Cerebellar cortex (tissue), 1 donor: ENCODE measurements around the gene UBE2I.
"Not testable (repeated sequence)": the region's sequence is repeated elsewhere in the genome, so short reads cannot be mapped to it uniquely, and the experiment has no call there.

Experiments used
- DNase-seq: peaks from one replicate; pipeline ENCODE4 v3.0.0-alpha.2; 2015; ENCODE audit warnings: low spot score

UBE2I gene

GRCh38 chr16:1277617-1278282 lies 31.7 kb upstream of the UBE2I start:
- no peak for DNase-seq

DNA sequence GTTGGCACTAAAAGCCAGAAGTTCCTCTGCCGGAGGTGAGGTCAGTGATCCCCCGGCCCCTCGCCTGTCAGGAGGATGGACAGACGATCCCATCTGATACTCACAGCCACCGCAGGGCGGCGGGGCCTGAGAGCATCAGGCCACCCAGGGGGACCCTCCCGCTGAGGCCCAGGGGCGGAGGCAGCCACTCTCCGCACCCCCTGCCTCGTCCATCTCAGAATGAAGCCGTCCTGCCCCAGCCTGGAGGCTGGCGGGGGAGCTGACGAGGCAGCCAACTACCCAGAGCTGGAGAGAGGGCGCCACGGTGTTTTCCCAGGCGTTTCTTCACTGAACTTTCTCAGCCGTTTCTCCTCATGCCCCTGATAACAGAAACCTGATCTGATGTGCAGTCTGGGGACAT lies 31.0 kb upstream of the UBE2I start:
- no peak for DNase-seq

- no peak for DNase-seq
Observed at GRCh38 chr16:1279081-1279944, 30.1 kb upstream of the UBE2I start.

- DNase-seq, result no peak
Observed at GRCh38 chr16:1279945-1280589, 29.4 kb upstream of the UBE2I start.

DNA sequence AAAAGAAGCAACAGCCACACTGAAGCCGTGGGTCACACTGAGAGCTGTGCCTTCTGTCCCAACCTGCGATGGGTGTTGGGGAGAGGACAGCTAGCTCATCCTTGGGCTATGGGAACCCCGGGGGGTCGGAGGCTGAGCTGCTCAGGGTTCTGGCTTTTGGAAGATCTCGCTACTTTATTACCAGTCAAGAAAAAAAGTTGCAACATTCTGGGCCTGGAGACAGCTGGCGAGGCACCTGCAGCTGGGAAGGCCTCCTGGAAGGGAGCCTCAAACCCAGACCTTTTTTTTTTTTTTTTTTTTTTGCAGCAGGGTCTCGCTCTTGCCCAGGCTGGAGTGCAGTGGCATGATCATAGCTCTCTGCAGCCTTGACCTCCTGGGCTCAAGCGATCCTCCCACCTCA lies 28.7 kb upstream of the UBE2I start:
- no peak for DNase-seq

DNA sequence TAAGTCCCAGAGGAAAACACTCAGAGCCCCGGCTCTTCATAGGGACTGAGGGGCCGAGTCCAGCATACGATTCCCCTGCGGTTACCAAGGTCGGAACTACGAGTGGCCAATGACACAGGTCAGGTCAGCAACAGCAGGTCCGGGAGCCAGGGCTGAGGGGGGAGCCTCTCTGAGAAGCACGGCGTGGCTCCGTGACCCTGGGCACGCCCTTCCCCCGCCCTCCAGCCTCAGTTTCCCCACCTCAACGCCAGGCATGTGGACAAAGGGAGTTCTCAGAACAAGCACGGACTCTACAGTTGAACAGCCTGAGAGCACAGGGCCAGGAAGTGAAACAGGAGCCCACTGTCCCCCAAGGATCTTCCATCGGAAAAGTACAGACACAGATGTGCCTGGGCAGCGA lies 27.9 kb upstream of the UBE2I start:
- DNase-seq, result no peak

- no peak for DNase-seq
Observed at GRCh38 chr16:1282324-1282973, 27.0 kb upstream of the UBE2I start.

DNA sequence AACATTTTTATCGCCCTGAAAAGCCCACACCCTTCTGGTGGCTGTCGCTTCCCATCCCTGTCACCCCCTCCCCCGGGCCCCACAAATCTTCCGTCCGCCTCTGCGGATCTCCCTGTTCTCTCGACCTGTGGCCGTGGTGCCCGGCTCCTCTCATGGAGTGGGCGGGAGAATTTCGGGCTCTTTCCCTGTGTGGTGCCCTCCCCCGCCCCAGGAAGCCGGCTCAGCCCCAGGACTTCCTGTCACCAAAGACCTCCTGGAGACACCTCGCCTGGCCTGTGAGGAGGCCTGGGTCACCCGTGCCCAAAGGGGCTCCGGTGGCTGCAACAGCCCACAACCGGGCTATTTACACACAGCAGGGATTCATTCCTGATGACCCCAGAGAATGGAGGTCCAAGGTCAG lies 26.1 kb upstream of the UBE2I start:
- DNase-seq, result no peak

GRCh38 chr16:1283996-1284616 lies 25.3 kb upstream of the UBE2I start:
- no peak for DNase-seq

- DNase-seq, result no peak
Observed at GRCh38 chr16:1285669-1286512, 23.5 kb upstream of the UBE2I start.

DNA sequence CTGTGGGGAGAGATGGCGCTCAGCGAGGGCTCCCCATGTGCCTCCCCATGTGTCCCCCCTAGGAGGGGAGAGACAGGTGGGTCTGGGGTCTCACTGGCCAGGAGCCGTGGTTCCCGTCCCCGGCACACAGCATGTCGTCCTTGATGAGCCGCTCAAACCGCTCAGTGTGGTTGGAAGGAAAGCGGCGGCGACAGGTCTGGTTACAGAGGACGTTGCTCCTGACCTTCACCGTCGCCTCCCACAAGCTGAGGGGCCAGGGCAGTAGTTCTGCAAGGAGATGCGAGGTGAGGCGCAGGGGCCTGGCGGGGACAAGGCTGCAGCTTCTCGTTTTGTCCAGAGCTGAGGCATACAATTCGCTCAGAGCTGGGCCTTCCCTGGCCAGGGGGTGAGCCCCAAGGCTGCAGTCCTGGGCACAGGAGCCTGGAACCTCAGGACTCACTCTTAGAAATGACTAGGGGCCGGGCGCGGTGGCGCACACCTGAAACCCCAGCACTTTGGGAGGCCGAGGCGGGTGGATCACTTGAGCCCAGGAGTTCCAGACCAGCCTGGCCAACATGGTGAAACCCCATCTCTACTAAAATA lies 22.8 kb upstream of the UBE2I start:
- no peak for DNase-seq

DNA sequence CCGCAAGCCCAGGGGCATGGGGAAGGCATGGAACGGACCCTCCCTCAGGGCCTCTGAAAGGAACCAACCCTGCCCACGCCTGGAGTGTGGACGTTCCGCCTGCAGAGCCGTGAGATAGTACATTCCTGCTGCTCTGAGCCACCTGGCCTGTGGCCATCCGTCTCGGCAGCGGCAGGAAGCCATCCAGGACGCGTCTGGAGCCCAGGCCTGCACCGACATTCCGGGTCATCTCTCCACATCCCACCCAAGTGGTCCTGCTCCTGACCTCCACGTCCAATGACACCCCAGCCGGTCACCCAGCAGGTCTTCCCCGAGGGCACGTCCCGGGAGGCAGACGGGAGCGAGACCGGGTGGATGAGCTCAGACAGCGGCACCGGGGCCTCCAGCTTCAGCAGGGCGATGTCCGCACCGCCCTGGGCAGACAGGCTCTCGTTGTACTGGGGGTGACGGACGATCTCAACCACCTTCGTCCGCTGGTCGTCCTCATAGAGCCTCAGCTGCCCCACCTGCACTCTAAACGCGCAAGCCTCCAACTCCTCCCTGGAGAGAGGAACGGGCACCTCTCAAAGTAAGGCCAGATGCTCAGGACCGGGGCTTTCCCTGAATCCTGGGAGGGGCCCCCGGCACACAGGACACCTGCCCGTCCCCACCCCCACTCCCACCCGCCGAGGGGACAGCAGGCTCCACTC lies 21.3 kb upstream of the UBE2I start:
- DNase-seq, result no peak

GRCh38 chr16:1288813-1289476 lies 20.5 kb upstream of the UBE2I start:
- no peak for DNase-seq

DNA sequence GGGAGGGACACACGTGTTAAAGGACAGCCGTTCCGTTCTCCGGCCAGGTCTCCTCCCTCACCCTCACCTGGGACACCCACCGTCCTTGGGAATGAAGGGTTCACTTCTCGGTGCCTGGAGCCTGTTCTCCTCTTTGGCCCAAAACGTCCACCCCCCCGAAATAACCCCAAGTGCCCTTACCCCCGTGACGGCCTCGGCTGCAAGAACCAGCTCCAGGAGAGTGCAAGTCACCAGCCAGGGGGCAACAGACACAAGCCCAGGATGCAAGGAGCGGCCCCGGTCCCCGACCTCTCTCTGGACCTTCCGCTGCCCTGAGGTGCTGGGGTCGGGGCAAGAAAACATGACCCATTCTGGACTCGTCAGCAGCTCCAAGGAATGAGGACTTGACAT lies 20.0 kb upstream of the UBE2I start:
- DNase-seq, result no peak

- no peak for DNase-seq
Observed at GRCh38 chr16:1290063-1290501, 19.4 kb upstream of the UBE2I start.

GRCh38 chr16:1290860-1291575 lies 18.4 kb upstream of the UBE2I start:
- no peak for DNase-seq

DNA sequence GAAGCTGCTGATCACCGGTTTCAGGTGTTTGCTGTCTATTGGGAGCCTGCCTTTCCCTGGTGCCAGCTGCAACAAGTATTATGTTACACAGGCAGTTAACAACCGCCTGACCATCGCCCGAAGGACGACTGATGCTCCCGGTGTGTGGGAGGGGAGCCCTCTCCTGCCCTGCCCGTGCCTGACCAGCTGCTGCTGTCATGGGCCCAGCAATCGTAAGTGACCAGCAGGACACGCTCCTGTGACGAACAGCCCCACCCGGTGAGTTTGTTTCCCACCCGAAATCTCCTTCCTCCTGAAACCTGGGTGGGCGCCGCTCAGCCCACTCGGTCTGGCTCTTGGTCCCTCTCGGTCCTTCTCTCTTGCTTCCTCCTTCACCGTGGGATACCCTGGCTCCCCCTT lies 17.9 kb upstream of the UBE2I start:
- no peak for DNase-seq

DNA sequence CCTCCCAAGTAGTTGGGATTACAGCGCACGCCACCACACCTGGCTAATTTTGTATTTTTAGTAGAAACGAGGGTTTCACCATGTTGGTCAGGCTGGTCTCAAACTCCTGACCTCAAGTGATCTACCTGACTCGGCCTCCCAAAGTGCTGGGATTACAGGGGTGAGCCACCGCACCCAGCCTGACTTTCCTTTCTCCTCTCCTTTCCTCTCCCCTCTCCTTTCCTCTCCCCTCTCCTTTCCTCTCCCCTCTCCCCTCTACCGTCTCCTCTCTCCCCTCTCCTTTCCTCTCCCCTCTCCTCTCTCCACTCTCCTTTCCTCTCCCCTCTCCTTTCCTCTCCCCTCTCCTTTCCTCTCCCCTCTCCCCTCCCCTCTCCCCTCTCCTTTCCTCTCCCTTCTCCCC lies 17.2 kb upstream of the UBE2I start:
- not testable (repeated sequence) for DNase-seq

- DNase-seq, result not testable (repeated sequence)
Observed at GRCh38 chr16:1292808-1293207, 16.6 kb upstream of the UBE2I start.
